GM12865 (cell line): ENCODE measurements around the gene FOXO3.

Experiments used
- DNase-seq: peaks from one replicate; pipeline ENCODE4 v3.0.0; 2010; ENCODE audit warnings: low read depth
- H3K4me3 ChIP-seq: 2 replicates; pipeline ENCODE4 v1.5.1; 2011; ENCODE audit warnings: mild to moderate bottlenecking, low read depth, low read length, control low read depth
- TF ChIP-seq, protein P1 (sequence below): IDR thresholded peaks from 2 replicates; pipeline ENCODE4 v1.5.1; 2011; ENCODE audit warnings: low read length, control low read depth, low read depth, inconsistent platforms; ENCODE audit not compliant: insufficient read depth; ENCODE audit errors: missing control alignments

FOXO3 gene

DNA sequence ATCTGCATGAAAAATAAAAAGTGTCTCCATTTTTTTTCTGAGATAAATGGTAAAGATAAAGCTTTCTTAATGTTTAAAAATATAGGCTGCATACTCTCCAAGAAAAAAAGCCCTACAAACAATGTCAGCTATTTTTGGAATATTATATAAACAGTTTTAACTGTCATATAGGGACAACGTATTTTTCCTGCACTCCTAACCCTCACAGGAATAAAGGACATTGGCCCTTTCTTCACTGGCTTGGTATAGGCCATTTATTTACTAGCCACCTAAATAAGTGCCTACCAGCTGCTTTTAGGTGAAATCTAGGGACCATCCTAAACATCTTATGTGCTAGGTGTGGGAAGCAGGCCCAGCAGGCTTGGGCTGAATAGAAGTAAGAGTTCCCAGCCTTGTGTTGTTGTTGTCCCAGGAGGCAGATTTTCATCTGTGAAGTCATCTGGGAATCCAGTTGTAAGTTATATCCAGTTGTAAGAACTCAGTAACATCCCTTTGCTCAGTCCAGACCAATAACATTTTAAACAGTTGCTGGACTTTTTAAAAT is 21.3 kb downstream of the FOXO3 start:
- no peak for DNase-seq
- no peak overlapping the region for H3K4me3 ChIP-seq
- TF ChIP-seq, protein P1, sequence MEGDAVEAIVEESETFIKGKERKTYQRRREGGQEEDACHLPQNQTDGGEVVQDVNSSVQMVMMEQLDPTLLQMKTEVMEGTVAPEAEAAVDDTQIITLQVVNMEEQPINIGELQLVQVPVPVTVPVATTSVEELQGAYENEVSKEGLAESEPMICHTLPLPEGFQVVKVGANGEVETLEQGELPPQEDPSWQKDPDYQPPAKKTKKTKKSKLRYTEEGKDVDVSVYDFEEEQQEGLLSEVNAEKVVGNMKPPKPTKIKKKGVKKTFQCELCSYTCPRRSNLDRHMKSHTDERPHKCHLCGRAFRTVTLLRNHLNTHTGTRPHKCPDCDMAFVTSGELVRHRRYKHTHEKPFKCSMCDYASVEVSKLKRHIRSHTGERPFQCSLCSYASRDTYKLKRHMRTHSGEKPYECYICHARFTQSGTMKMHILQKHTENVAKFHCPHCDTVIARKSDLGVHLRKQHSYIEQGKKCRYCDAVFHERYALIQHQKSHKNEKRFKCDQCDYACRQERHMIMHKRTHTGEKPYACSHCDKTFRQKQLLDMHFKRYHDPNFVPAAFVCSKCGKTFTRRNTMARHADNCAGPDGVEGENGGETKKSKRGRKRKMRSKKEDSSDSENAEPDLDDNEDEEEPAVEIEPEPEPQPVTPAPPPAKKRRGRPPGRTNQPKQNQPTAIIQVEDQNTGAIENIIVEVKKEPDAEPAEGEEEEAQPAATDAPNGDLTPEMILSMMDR, result no peak

DNA sequence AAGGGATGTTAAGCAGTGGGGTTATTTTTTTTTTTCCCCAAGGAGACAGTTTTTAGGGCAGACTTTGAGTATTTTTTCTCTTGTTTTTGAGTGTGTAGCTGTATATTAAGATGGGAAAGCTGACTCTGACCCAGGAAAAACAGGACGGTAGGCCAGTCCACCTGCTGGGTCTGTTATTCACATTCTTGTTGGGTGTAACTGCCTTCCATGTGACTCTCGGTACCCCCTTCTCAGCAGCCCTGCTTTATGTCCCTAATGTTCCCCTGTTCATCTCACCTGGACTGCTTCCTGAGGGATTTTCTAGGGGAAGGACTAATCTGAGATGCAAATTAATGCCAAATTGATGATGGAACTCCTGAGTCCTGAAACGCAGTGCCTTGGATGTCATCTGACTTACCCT is 21.9 kb downstream of the FOXO3 start:
- no peak overlapping the region for H3K4me3 ChIP-seq
- TF ChIP-seq, protein P1, result no peak
- DNase-seq, result no peak

DNA sequence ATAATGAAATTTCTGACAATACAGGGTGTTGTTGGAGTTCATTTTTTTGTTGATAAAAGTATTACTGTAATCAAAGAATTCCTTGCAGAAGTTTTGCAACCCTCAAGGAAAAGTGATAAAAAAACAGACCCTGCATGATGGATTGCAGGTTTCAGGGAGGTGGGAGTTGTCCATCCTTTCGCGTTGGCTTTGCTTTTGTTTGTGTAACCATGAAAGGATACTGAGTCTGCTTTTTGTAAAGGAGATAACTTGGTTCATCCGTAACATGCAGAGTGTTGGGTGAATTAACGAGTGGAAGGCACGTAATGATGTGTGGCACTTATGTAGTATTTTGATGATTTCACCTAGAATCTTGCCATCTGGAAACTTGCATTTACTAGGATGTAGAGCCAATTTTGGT is 23.6 kb downstream of the FOXO3 start:
- DNase-seq, result no peak
- TF ChIP-seq, protein P1, result no peak
- H3K4me3 ChIP-seq, result no peak overlapping the region

DNA sequence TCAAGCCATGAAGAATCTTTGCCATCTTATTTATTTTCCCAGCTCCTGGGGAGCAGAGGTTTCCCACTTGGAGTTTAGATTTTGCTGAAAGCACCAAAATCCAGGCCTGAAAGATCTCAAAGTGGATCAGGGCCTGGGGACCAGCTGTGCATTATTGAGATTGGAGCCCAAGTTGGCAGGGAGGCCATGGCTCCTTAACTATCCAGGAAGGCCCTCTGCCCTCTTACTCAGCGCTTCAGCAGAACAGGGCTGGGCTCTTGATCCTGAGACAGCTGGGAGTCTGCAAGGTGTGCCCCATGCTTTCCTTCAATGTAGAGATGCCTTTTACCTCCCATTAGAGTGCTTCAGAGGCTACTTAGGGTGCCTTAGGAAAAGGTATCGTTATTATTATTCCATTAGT is 24.6 kb downstream of the FOXO3 start:
- TF ChIP-seq, protein P1, result no peak
- H3K4me3 ChIP-seq, result no peak overlapping the region
- DNase-seq, result no peak

DNA sequence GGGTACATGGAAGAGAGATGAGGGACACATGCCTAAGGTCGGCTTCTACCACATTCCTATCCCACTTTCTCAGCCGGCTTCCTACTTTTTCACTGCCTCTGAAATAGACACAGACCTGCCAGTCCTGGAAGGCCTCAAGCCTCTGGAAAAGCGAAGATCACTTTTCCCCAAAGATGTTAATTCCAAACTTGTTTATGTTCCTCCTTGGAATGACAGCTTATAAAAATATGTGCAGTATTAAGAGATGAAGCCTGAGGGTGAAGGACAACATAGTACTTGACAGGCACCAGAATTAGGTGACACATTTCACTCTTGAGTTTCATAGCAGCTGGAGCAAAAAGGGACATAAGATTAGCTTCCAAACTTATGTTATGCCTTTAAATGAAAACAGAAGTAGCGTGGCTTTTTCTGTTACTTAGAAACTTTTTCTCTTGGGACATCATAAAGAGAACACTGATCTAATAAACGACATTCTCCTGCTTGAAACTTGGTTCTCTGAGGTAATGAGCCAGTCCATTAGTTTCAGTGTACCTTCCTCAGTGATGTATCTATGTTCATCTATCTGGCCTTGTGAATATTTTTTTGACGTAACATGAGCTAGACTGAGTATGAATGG is 25.3 kb downstream of the FOXO3 start:
- no peak overlapping the region for H3K4me3 ChIP-seq
- TF ChIP-seq, protein P1, result no peak
- no peak for DNase-seq

DNA sequence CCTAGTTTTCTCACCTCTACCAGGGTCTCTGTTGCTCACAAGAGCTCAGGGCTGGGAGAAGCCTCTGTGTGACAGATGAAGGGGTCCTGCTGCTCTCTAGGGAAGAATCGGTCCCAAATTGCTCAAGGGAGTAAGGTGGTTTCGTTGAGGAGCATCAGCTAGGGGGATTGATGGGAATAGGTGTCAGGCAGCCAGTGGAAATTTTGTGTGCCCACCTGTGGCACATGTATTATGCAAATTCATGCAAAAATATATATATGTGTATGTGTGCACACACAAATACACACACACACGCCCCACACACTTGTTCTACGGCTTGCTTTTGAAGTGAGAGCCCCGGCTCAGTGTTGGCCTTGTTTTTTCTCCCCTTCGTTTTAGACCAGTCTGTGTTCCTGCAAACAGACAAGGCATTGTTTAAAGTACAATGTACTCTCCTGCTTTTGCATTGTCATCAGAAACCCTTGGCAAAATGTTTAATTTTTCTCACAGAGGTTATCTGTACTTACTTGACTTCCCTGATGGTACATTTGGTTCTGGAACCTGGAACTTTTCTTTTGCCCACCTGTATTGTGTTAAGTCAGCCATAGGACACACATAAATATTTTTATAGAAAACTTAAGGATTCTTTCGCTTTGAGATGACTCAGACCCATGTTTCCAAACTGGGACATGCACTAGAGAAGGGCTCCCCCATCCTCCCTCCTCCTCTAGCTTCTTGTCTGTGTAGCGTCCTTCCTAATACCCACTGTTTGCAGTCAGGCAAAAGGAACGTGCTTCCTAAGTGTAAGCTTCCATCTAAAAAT is 26.7 kb downstream of the FOXO3 start:
- TF ChIP-seq, protein P1, result no peak
- H3K4me3 ChIP-seq, result no peak overlapping the region
- DNase-seq, result no peak
